ENCODE results near the gene VPS39. TPM values are rescaled to one million over a fixed set of nuclear protein-coding genes. Genes with fewer than 3 reads are reported as not detected.

Gene VPS39
- total and polyA plus RNA-seq, 9 of the 15 experiments (the other 6 are each of a cell fraction or from before 2014, with no cell fraction given), result 3.2 to 37.3 (median 21.8) TPM

- TF ChIP-seq TEAD1 (CRISPR knock-in tag; IDR thresholded peaks at IDR 0.05) (0 out of 4 replicates have a peak, but pooled peaks of 1 of the 2 experiments have one; percentile 13), DNMT1 (IDR thresholded peaks at IDR 0.05) (no peak), MEIS2 (IDR thresholded peaks at IDR 0.05; ENCODE audit: partially characterized antibody) (no peak), MCM2 (IDR thresholded peaks at IDR 0.05; ENCODE audit: low read depth) (no peak), E2F5 (CRISPR knock-in tag; IDR thresholded peaks at IDR 0.05) (no peak), MITF (IDR thresholded peaks at IDR 0.05) (no peak), SIRT6 (IDR thresholded peaks at IDR 0.05; ENCODE audit: low read depth, low read length) (no peak), TCF15 (CRISPR knock-in tag; IDR thresholded peaks at IDR 0.05) (no peak), ILF3 (IDR thresholded peaks at IDR 0.05; ENCODE audit: borderline replicate concordance) (no peak), LARP7 (IDR thresholded peaks at IDR 0.05) (no peak), EGR1 (conservative IDR thresholded peaks at IDR 0.05) (no peak), L3MBTL2 (IDR thresholded peaks at IDR 0.05) (peak; percentile 27; the same call in 1 of the 2 replicates), AFF4 (CRISPR knock-in tag; IDR thresholded peaks at IDR 0.05) (no peak), SLC30A9 (CRISPR knock-in tag; IDR thresholded peaks at IDR 0.05) (no peak), PRPF4 (IDR thresholded peaks at IDR 0.05; ENCODE audit: insufficient read depth, low read depth, low read length, poor library complexity, severe bottlenecking) (no peak), ZNF140 (CRISPR knock-in tag; IDR thresholded peaks at IDR 0.05) (no peak), POLR2AphosphoS2 (IDR thresholded peaks at IDR 0.05; ENCODE audit: low read length) (peak; percentile 85; the same call in 1 of the 2 replicates), MAZ (CRISPR knock-in tag; conservative IDR thresholded peaks at IDR 0.05 in 1 of 2, IDR thresholded peaks at IDR 0.05 in 1 of 2) (peak in 1 of 2 experiments; percentile 71; a peak in 1 of 4 replicates), ZNF436 (CRISPR knock-in tag; IDR thresholded peaks at IDR 0.05) (no peak), SMARCE1 (IDR thresholded peaks at IDR 0.05) (no peak), CBFA2T2 (conservative IDR thresholded peaks at IDR 0.05) (no peak), OTX1 (CRISPR knock-in tag; IDR thresholded peaks at IDR 0.05) (0 out of 2 replicates have a peak, but pooled peaks have one; percentile 61)
These were observed at the start of gene VPS39 (continued) for GRCh38 chr15:42207674-42208579.

Data from K562 (cell line).